GM19240 (cell line): Measurements from ENCODE around the gene DHH.
"Not testable (repeated sequence)": the region's sequence is repeated elsewhere in the genome, so short reads cannot be mapped to it uniquely, and the experiment has no call there.

Experiments
- DNase-seq: peaks from one replicate; pipeline ENCODE4 v3.0.0; 2011; ENCODE audit warnings: low spot score; ENCODE audit not compliant: insufficient read length

DHH gene

DNA sequence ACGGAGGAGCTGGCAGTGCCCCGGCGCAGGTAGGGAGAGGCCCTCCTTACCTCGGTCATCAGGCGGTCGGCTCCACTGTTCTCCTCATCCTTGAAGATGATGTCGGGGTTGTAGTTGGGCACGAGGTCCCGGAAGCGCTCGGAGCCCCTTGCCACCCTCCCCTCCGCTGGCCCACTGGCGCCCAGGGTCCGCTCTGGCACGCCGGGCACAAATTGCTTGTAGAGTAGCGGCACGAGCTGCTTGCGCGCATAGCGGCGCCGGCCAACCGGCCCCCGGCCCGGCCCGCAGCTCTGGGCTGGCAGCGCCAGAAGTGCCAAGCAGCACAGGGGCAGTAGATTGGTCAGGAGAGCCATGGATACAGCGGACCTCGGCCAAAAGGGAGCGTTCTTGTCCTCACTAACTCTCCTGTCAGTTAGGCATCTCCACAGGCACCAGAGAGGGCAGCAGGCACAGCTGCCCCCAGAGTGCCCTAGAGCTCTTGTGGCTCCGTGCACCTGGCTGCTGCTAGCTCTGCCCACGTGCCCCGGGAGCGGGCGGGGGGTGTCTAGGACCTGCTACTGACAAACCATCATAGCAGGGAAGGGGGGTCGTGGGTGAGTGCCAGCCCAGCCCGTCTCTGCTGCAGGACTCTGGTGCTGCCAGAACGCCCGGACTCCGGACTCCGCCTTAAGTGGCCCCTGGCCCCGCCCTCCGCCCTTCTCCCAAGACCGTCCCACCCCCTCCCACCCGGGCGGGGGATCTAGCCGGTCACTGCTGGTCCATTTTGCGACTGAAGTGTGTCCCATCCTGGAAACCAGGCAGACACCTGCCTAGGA is at the start of gene DHH:
Gene DHH, minus strand, starts transcription at position 642 of the 815 bp plus-strand sequence. Its CDS starts 289 bp downstream, at position 353.
- no peak for DNase-seq

DNA sequence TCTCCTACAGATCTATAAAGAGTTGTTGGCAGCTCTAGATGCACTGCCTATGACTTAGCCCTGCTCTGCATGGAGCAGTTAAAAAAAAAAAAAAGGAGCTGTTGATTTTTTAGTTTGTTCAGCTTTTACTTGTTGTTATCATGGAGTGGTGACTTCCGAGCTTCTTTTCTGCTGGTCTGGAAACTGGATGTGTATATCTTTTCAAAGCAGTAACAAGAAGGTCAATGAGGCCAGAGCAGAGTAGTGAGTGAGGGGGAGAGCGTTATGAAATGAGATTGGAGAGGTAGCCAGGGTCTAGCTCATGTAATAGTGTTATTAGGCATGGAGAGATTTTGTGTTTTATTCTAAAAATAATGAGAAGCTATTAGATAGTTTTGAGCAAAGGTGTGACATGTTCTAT is 49.8 kb upstream of the DHH start:
- DNase-seq, result no peak

DNA sequence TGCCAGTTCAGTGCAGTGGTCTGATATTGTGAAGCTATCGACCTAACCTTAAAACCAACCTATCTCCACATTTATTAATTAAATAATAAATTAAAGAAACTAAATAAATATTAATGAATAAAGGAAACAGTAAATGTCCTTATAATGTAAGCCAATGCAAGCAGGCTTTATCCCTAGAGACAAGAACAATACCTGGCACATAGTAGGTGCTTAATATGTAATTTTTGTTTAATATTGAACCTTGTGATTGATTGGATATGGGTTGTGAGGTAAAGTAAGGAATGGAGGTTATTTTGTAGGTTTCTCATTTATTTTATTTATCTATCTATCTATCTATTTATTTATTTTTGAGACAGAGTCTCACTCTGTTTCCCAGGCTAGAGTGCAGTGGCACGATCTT is 44.4 kb upstream of the DHH start:
- DNase-seq, result no peak

DNA sequence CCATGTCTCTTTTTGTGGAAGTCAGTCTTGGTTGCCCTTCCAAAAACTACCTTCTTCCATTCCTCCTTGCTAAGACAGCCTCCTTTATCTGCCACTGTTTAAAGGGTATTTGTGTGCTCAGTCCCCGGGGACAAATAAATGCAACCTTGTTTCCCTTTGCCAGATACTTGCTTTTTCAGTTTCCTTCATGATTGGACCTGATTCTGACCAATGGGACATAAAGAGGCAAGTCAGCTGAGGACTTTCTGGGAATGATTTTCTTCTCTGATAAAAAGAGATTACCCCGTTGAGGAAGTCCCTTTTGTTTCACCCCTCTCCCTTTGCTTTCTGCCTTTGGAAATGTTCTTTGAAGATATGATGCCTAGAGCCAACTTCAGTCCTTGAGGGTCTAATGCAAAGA is 44.0 kb upstream of the DHH start:
- no peak for DNase-seq

DNA sequence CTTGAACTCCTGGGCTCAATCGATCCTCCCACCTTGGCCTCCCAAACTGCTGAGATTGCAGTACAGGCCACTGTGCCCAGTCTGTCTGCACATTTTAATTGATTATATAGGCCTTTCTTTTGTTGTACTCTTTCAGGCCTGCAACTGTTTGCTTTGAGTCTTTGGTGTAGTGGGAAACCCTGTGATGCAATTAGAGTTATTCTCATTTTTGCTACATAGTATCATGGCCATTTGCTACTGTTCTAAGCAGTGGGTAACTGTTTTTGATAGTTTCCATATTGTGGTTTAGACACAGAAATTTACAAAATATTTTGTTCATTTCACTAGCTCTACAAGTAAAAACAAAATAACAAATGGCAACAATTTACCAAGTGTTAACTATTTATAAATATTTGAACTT is 42.9 kb upstream of the DHH start:
- no peak for DNase-seq

DNA sequence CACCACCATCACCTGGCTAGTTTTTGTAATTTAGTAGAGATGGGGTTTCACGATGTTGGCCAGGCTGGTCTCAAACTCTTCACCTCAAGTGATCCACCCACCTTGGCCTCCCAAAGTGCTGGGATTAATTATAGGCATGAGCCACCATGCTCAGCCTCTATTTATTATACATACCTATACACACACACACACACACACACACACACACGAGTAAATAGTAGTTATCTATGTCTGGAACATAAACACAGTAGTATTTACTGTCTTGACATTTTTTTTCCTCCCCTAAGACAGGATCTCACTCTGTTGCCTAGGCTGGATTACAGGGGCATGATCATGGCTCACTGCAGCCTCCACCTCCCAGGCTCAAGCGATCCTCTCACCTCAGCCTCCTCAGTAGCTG is 42.4 kb upstream of the DHH start:
- DNase-seq, result not testable (repeated sequence)

DNA sequence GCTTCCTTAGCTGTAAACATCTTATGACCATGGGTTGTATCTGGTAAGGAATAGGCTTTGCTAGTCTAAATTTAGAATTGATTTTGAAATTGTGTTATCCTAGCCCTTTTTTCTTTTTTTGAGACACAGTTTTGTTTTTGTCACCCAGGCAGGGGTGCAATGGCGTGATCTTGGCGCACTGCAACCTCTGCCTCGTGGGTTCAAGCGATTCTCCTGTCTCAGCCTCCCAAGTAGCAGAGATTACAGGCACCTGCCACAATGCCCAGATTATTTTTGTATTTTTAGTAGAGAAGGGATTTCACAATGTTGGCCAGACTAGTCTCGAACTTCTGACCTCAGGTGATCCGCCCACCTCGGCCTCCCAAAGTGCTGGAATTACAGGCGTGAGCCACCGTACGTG is 39.0 kb upstream of the DHH start:
- no peak for DNase-seq

DNA sequence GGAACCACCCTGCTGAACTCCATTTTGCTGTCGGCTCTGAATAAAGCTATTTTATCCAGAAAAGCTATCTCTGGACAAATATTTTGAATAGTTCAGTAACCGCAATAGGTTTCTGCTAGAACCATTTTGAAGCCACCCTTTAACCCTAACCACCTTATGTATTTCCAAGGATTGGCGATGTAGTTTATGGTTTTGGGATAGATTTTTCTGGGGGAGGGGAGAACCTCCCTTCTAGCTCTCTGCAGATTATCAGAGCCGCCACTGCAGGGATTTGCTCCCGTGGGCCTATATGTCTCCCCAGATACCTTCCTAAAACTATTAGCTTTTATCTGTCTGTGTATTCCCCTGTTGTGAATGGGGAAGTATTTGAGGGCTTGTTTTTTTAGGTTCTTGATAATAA is 38.4 kb upstream of the DHH start:
- no peak for DNase-seq

DNA sequence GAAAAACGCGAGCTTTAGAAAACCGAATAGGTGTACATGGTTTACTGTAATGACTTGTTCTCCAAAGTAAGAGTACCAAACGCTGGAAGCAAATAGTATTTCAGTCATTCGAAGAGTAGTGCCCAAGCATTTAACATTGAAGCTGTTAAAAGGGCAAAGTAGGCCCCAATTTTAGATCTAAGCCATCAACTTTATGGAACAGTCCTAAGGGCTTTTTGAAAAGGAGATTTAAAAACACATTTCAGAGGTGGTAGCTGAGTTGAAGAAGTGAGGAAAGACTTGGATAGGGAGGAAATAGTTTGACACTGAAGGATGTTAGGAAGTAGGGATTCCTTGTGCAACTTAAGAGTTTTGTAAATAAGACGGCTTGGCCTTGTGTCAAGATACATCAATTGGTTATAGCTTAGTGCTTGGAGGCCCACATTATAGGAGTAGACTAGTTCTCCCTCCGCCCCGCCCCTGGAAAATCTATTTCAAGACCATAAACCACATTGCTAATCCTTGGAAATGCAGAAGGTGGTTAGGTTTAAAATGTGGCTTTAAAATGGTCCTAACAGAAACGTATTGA is 37.4 kb upstream of the DHH start:
- no peak for DNase-seq

DNA sequence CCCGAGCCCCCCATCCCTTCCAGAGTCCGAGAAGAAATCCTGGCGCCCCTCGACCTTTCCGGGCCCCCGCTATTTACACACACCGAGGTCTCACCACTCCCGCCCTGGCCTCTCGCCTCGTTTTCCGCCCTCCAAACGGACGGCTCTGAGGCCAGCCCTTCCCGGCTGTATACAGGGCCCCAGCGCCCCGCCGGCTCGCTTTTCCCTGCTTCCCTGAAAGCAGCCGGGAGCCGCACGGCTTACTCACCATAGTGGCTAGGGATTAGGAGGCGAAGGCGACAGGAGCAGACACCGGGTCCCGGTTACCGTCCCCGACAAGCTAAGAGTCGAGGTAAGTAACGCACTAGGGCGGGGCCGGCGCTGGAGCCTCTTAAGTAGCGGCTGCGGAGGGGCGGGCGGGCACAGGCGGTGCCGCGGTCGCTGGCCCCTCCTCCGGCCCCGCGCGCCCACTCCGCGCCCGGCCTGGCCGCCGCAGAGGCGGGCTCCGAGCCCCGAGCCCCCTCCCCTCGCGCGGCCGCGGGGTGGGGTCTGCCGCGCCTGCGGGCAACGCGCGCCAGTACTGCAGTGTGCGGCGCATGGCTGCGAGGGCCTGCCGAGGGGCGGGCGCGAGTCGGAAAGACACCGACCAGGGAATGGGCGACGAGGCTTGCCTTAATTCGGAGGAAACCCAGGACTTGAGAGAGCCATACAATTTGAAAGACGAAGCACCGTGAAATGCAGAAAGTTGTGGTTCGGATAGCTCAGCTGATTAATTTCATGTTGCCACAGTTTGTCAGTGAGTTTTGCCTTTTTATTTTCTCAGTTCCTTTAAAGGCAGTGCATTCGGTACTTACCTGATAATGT is 36.7 kb upstream of the DHH start, which contains the start of gene TUBA1B:
Gene TUBA1B, minus strand, starts transcription at position 345 of the 843 bp plus-strand sequence. Its CDS starts 95 bp downstream, at position 250.
- DNase-seq, result peak; percentile 66

DNA sequence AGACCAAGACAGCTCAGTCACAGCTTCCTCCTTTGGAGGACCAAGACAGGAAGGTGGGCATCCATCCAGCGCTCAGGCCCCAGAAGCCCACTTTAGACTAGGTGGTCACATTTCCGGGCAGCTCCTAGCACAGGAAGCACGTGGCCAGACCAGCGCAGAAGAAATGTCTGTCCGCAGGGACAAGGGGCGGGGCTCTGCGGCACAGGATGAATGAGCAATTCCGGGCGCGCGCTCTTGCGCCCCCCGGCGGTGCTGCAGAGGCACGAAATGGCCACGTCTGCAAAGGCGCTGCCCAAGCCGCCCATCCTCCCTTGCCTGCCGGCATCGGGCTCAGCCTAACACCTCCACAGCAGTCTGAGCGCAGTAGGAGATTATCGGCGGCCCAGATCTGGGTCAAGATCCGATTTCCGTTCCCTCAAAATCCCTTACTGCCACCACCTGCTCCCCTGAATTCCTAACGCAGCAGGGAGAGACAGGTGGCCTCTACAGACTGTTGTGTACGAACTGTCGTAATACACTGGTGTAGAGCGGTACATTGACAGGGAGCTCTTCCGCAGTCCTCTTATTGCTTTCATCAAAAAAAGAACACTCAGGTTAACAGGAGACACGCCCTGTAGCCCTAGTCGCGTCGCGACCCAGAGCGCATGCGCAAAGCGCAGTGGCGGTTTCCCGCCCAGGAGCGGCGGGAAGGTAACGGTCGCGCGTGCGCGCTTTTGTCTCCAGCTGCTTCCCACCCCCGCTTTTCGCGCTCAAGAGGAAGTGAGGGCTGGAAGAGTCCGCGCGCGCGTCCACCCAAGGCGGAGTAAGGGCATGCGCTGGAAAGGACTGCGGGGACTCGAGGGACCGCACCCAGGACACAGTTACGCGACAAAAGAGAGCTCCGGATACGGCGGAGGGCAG is 35.8 kb upstream of the DHH start:
- peak; percentile 79 for DNase-seq

DNA sequence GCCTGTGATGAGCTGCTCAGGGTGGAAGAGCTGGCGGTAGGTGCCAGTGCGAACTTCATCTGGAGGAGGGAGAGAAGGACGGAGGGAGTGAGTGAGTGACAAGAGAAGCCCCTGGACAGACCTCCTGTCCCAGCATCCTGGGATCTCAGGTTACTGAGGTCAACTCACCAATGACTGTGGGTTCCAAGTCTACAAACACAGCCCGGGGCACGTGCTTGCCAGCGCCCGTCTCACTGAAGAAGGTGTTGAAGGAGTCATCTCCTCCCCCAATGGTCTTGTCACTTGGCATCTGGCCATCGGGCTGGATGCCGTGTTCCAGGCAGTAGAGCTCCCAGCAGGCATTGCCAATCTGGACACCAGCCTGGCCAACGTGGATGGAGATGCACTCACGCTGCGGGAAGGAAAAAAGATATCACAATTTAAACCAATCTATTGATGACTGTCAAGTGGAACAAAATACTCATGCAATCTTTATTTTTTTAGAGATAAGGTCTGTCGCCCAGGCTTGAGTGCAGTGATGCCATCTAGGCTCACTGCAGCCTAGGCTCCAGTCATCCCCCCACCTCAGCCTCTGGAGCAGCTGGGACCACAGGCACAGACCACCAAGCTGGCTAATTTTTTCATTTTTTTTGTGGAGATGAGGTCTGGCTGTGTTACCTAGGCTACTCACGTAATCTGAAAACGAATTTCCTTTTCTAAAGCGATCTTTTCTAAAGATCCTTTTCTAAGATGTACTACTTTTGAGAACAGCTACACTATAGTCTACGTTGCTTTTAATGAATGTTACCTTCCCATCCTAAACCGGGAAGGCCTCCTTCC is 34.9 kb upstream of the DHH start:
- no peak for DNase-seq

DNA sequence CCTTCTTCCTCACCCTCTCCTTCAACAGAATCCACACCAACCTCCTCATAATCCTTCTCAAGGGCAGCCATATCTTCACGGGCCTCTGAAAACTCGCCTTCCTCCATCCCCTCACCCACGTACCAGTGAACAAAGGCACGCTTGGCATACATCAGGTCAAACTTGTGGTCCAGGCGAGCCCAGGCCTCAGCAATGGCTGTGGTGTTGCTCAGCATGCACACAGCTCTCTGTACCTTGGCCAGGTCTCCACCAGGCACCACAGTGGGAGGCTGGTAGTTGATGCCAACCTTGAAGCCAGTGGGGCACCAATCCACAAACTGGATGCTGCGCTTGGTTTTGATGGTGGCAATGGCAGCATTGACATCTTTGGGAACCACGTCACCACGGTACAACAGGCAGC is 33.4 kb upstream of the DHH start:
- DNase-seq, result not testable (repeated sequence)

DNA sequence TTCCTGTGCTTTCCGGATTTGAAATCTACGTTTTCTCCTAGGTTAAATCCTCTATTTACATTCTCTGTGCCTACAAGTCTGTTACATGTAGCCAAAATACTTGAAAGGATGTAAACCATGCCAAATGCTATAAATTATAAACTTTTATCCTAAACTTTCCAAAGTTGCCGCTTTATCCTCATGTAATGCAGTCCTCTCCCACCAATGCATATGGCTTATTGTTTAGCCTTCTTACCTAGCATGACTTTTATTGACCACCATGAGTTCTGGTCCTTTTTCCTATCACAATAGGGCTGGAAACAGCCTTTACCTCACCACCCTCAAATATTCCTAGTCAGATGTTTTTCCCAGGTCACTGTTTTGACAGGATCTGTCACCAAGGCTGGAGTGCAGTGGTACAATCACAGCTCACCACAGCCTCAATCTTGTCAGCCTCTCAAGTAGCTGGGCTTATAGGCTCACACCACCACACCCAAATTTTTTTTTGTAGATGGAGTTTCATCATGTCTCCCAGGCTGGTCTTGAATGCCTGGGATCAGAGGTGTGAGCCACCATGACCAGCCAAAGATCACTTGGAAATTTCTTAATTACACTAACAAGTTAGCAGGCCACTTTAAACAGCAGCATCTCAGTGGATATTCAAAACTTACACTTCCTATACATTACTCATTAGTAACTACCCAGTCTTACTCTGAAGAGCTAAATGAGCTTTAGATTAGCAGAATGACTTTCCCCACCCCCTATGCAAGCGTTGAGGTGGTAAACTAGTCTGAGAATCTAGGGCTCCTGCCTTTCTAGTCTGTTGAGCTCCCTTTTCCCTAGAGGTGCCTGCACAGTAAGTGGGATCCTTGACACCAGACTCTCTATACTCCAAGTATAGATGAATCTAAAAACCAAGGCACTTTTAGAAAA is 32.5 kb upstream of the DHH start:
- DNase-seq, result no peak

DNA sequence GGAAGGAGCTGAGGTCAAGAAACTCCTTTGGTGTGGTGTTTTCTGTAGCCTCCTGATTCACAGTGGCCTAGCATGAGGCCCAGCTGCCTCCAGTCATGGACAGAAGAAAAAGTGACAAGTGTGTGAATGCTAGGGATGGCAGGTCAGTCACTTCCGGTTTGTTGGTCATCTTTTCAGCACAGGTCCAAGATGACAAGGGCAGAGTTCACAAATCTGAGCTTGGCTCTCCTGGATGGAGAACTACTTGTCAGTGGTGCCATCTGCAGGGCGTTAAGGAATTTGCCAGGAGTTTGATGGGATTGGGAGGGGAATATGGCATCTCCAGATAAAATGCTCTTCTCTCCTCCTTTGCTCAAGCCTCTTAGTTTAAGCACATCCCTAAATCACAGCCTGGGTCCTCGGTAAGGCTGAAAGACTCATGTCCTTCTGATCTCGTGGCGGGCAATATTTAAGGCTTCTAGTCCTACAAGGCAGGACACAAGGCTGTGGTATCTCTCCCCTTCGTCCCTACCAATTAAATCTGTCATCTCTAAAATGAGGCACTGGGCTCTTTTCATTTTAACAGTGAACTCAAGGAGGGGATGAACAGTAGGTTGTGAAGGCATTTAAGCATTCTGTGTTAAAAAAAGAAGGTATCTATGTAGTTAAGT is 26.6 kb upstream of the DHH start:
- no peak for DNase-seq

DNA sequence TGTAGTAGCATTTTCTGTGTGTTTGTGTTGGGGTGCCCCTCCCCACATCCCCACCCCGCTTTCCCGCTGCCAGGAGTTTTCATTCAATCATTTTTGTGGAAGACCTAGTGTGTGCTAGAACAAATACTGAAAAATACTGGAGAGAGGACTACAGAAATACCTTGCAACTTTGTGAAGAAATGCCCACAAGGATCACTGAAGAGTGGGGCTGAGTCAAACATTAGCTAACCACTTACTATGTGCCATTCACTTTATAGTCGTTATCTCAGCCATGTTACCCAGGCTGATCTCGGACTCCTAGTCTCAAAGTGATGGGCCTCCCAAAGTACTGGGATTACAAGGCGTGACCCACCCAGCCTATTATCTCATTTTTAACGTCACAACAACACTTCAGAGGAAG is 16.6 kb upstream of the DHH start:
- no peak for DNase-seq

DNA sequence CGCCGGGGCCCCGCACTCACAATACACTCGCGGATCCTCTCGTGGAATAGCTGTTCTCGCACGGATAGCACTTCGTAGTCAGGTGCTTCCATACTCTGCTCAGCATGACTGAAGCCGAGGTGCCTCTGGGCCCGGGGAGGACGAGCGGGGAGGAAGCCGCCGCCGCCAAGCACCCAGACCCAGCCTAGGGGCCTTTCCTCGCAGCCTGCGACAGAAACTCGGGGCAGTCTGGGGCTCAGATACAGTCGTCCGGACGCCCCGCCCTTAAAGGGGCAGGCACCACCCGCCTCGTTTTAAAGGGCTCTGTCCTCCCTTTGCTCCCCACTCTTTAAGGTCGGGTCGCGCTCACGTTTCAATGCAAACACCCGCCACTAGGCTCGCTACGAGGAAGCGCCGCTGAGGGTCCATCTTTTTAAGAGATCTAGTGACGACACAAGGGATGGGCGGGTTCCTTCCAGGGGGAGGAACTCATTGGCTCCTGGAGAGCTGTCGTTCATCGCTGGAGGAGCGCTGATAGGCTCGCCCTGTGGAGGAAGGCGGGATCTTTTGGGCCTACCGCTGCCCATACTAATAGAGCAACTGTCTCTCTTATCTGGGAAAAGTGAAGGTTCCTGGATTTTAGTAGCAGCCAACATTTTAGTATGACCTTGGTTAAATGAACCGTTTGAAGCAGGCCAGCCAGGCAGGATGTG is 16.0 kb upstream of the DHH start, which contains the start of gene LMBR1L:
Gene LMBR1L, minus strand, starts transcription at position 384 of the 692 bp plus-strand sequence. Its CDS starts 292 bp downstream, at position 92.
- peak; percentile 97 for DNase-seq
